ENCODE measurements around the gene WWOX. TPM values are rescaled to one million over a fixed set of nuclear protein-coding genes. Genes with fewer than 3 reads are reported as not detected.

Gene WWOX
- total RNA-seq, 1 donor: 24.2 TPM

GRCh38 chr16:79099716-79100115, 1000.3 kb downstream of the WWOX start:
- H3K4me3 ChIP-seq (ENCODE audit: low read depth, low read length): no peak overlapping the region
- no peak for DNase-seq (ENCODE audit: low read depth)
- no peak for TF ChIP-seq CTCF (IDR thresholded peaks at IDR 0.05; ENCODE audit: insufficient read depth, low read length)

- TF ChIP-seq CTCF (IDR thresholded peaks at IDR 0.05; ENCODE audit: insufficient read depth, low read length): no peak
- no peak for DNase-seq (ENCODE audit: low read depth)
- no peak overlapping the region for H3K4me3 ChIP-seq (ENCODE audit: low read depth, low read length)
Measured at GRCh38 chr16:79100447-79100846, 1001.0 kb downstream of the WWOX start.

GRCh38 chr16:79101491-79101890, 1002.0 kb downstream of the WWOX start:
- DNase-seq (ENCODE audit: low read depth): no peak
- no peak overlapping the region for H3K4me3 ChIP-seq (ENCODE audit: low read depth, low read length)
- no peak for TF ChIP-seq CTCF (IDR thresholded peaks at IDR 0.05; ENCODE audit: insufficient read depth, low read length)

- H3K4me3 ChIP-seq (ENCODE audit: low read depth, low read length): no peak overlapping the region
- DNase-seq (ENCODE audit: low read depth): no peak
- no peak for TF ChIP-seq CTCF (IDR thresholded peaks at IDR 0.05; ENCODE audit: insufficient read depth, low read length)
Measured at GRCh38 chr16:79104567-79104966, 1005.1 kb downstream of the WWOX start.

- TF ChIP-seq CTCF (IDR thresholded peaks at IDR 0.05; ENCODE audit: insufficient read depth, low read length): no peak
- H3K4me3 ChIP-seq (ENCODE audit: low read depth, low read length): no peak overlapping the region
- DNase-seq (ENCODE audit: low read depth): no peak
Measured at GRCh38 chr16:79107301-79107700, 1007.8 kb downstream of the WWOX start.

GRCh38 chr16:79109771-79110170, 1010.3 kb downstream of the WWOX start:
- no peak for DNase-seq (ENCODE audit: low read depth)
- H3K4me3 ChIP-seq (ENCODE audit: low read depth, low read length): no peak overlapping the region
- no peak for TF ChIP-seq CTCF (IDR thresholded peaks at IDR 0.05; ENCODE audit: insufficient read depth, low read length)

- H3K4me3 ChIP-seq (ENCODE audit: low read depth, low read length): no peak overlapping the region
- no peak for DNase-seq (ENCODE audit: low read depth)
- TF ChIP-seq CTCF (IDR thresholded peaks at IDR 0.05; ENCODE audit: insufficient read depth, low read length): no peak
Measured at GRCh38 chr16:79110242-79110641, 1010.8 kb downstream of the WWOX start.
